ENCODE data around the gene CAMTA1.

The CAMTA1 gene

GRCh38 chr1:7511381-7511780 lies 726.1 kb downstream of the CAMTA1 start:
- no peak overlapping the region for H3K4me3 ChIP-seq (ENCODE audit: low read depth, low read length)
- TF ChIP-seq, protein P1, sequence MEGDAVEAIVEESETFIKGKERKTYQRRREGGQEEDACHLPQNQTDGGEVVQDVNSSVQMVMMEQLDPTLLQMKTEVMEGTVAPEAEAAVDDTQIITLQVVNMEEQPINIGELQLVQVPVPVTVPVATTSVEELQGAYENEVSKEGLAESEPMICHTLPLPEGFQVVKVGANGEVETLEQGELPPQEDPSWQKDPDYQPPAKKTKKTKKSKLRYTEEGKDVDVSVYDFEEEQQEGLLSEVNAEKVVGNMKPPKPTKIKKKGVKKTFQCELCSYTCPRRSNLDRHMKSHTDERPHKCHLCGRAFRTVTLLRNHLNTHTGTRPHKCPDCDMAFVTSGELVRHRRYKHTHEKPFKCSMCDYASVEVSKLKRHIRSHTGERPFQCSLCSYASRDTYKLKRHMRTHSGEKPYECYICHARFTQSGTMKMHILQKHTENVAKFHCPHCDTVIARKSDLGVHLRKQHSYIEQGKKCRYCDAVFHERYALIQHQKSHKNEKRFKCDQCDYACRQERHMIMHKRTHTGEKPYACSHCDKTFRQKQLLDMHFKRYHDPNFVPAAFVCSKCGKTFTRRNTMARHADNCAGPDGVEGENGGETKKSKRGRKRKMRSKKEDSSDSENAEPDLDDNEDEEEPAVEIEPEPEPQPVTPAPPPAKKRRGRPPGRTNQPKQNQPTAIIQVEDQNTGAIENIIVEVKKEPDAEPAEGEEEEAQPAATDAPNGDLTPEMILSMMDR (IDR thresholded peaks at IDR 0.05; ENCODE audit: low read depth, low read length): no peak

DNA sequence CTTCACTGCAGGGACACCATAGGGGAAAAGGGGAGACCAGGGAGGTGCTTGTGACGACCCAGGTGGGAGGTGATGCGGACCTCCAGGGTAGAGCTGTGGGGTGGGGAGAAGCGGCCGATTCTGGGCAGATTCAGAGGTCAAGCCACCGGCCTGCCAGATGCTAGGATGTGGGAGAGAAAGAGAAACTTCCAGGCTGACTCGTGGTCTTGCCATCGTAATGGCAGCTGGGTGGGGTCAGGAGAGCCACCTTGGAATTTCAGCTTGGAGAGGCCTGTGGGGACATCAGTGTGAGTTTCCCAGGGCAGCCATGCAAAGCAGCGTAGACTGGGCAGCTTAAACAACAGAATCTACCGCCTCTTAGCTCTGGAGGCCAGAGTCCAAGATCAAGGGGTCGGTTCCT lies 727.8 kb downstream of the CAMTA1 start:
- TF ChIP-seq, protein P1 (IDR thresholded peaks at IDR 0.05; ENCODE audit: low read depth, low read length): no peak

GRCh38 chr1:7515175-7515574 lies 729.9 kb downstream of the CAMTA1 start:
- TF ChIP-seq, protein P1 (IDR thresholded peaks at IDR 0.05; ENCODE audit: low read depth, low read length): no peak
- H3K4me3 ChIP-seq (ENCODE audit: low read depth, low read length): no peak overlapping the region

More for the DNA sequence above, 727.8 kb downstream of the CAMTA1 start:
- H3K4me3 ChIP-seq (ENCODE audit: low read depth, low read length): no peak overlapping the region

- TF ChIP-seq, protein P1 (IDR thresholded peaks at IDR 0.05; ENCODE audit: low read depth, low read length): no peak
- H3K4me3 ChIP-seq (ENCODE audit: low read depth, low read length): no peak overlapping the region
Observed at GRCh38 chr1:7515904-7516303, 730.6 kb downstream of the CAMTA1 start.

DNA sequence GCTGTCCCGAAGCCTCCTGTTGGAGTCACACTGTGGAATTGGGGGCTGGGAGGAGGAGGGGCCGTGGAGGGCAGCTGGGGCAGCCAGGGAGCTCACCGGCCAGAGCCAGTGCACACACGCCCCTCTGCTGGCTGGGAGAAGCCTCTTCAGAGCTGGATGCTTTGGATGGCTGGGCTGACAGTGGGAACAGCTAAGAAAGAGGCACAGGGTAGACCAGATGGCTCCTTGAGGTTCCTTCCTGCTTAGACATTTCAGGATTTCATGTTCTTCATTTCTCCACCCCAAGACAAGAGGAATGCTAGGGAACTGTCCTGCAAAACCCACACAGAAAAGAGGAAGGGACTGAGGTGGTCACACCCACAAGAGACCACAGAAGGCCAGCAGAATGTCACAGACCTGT lies 731.1 kb downstream of the CAMTA1 start:
- no peak overlapping the region for H3K4me3 ChIP-seq (ENCODE audit: low read depth, low read length)

GRCh38 chr1:7516929-7517328 lies 731.7 kb downstream of the CAMTA1 start:
- H3K4me3 ChIP-seq (ENCODE audit: low read depth, low read length): no peak overlapping the region
- TF ChIP-seq, protein P1 (IDR thresholded peaks at IDR 0.05; ENCODE audit: low read depth, low read length): no peak

More for the DNA sequence above, 731.1 kb downstream of the CAMTA1 start:
- TF ChIP-seq, protein P1 (IDR thresholded peaks at IDR 0.05; ENCODE audit: low read depth, low read length): no peak

DNA sequence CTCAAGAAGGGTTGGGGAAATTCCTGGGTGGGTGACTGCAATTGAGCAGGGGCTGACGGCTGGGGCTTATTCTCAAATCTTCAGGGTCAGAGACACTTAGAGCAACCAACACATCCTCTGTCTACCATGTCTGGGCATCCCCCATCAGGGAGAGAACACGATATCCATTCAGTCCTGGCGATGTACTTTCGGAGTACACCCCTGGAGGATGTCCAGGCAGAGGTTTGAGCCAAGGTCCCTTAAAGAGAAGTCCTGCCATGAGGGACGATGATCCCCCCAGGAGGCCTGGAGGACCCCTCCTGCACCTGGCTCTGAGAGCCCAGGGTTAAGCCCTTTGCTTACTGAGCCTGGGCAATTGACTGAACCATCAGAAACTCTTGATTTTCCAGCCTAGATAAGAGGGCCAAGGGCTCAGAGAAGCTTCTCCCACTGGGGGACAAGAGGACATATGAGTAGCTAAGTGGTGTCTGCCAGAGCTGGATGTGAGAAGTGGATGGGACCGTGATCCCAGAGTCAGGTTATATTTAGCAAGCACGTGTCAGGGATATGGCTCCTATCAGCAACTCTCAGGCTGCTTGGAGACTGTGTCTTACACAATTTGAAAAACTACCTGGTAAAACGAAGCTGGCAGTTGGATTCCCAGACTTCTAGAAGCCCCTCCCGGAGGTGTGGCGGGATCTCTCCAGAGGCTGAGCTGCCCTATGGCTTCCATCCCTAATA lies 732.5 kb downstream of the CAMTA1 start:
- no peak overlapping the region for H3K4me3 ChIP-seq (ENCODE audit: low read depth, low read length)
- TF ChIP-seq, protein P1 (IDR thresholded peaks at IDR 0.05; ENCODE audit: low read depth, low read length): no peak

Measured in WI38 (cell line).